ENCODE data around the gene ERLIN1. TPM values are rescaled to one million over a fixed set of nuclear protein-coding genes. Genes with fewer than 3 reads are reported as not detected.

The ERLIN1 gene
- total RNA-seq, 3 donors from 2014 or later: 33.4 to 57.9 (median 48.3) TPM

DNA sequence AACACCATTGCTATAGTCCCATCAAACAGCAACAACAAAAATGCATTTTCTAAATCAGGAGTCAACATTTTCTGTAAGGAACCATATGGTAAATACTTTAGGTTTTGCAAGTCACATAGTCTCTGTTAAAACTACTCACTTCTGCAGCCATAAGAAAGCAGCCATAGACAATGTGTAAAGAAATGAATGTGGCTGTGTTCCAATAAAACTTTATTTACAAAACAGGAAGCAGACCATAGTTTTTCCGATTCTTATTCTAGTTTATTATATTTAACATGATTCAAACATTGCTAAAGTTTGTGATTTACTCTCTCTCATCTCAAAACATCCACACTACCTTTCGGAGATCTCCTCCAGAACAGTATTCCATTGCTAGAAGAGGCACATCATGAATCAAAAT lies 36.7 kb upstream of the ERLIN1 start:
- Histone ChIP-seq H3K9me3 (no peaks in the 10 kb centered on the region), H3K4me1 (ENCODE audit: low read depth) (no peaks in the 10 kb centered on the region), H3K36me3 (ENCODE audit: low read depth) (no peaks in the 10 kb centered on the region), H3K4me3 (no peak overlapping the region)
- intact Hi-C loops (cut with DNase I, micrococcal nuclease): no loop called here
- TF ChIP-seq, protein P1, sequence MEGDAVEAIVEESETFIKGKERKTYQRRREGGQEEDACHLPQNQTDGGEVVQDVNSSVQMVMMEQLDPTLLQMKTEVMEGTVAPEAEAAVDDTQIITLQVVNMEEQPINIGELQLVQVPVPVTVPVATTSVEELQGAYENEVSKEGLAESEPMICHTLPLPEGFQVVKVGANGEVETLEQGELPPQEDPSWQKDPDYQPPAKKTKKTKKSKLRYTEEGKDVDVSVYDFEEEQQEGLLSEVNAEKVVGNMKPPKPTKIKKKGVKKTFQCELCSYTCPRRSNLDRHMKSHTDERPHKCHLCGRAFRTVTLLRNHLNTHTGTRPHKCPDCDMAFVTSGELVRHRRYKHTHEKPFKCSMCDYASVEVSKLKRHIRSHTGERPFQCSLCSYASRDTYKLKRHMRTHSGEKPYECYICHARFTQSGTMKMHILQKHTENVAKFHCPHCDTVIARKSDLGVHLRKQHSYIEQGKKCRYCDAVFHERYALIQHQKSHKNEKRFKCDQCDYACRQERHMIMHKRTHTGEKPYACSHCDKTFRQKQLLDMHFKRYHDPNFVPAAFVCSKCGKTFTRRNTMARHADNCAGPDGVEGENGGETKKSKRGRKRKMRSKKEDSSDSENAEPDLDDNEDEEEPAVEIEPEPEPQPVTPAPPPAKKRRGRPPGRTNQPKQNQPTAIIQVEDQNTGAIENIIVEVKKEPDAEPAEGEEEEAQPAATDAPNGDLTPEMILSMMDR (IDR thresholded peaks at IDR 0.05): no peak
- no peak for DNase-seq
- ATAC-seq: no peak

DNA sequence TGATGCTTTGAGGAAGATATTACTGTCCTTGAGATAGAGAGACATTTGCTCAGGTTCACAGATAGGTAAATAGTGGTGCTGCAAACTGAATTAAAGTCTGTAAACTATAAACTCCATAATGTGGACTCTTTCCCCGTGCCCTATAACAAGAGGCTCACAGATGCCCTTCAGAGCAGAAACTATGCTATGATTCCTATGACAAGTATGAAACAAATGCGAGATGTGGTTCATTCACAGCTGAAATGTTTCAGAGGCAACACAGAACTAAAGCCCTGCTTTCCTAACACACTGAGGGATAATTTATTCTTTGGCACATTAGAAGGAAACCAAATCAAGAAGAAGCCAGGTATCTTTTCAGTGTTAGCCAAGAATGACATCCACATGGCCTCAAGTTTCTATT lies 30.2 kb upstream of the ERLIN1 start:
- H3K4me1 ChIP-seq (ENCODE audit: low read depth): no peaks in the 10 kb centered on the region

DNA sequence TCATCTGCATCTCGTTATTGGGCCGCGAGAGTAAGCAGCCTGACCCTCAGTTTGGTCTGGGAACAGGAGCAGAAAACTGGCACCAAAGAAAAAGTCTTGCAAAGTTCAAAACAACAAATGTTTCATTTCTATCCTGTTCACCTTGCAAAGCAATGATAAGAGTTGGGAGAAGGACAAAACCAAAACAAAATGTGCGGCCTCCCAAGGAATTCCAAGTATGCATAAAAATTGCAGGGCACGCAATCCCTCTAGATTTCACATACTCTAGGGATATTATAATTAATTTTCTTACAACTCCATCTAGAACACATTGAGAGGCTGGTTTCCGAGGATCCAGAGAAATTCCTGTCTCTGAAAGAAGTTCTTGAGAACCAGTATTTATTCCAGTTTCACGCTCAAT lies 23.5 kb upstream of the ERLIN1 start:
- TF ChIP-seq, protein P1 (IDR thresholded peaks at IDR 0.05): no peak
- intact Hi-C loops (cut with DNase I, micrococcal nuclease): no loop called here
- H3K4me3 ChIP-seq: no peak overlapping the region
- H3K4me1 ChIP-seq (ENCODE audit: low read depth): no peaks in the 10 kb centered on the region
- no peaks in the 10 kb centered on the region for H3K36me3 ChIP-seq (ENCODE audit: low read depth)
- no peak for ATAC-seq
- H3K9me3 ChIP-seq: no peaks in the 10 kb centered on the region
- no peak for DNase-seq

More for the DNA sequence above, 30.2 kb upstream of the ERLIN1 start:
- H3K4me3 ChIP-seq: no peak overlapping the region
- no peaks in the 10 kb centered on the region for H3K36me3 ChIP-seq (ENCODE audit: low read depth)
- no peak for DNase-seq
- no peaks in the 10 kb centered on the region for H3K9me3 ChIP-seq
- intact Hi-C loops (cut with DNase I, micrococcal nuclease): no loop called here
- TF ChIP-seq, protein P1 (IDR thresholded peaks at IDR 0.05): no peak
- ATAC-seq: no peak

DNA sequence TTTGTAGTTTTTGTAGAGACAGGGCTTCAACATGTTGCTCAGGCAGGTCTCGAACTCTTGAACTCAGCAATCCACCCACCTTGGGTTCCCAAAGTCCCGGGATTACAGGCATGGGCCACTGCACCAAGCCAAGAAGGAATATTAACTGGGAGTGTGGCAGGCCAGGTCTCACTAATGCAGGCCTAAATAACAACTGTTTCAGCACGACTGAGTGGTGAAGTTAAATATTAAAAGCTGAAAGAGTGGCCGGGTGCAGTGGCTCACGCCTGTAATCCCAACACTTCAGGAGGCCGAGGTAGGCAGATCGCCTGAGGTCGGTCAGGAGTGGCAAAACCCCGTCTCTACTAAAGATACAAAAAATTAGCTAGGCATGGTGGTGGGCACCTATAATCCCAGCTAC lies 22.4 kb upstream of the ERLIN1 start:
- intact Hi-C loops (cut with DNase I, micrococcal nuclease): no loop called here
- TF ChIP-seq, protein P1 (IDR thresholded peaks at IDR 0.05): no peak
- DNase-seq (no peak), ATAC-seq (no peak)
- H3K4me1 ChIP-seq (ENCODE audit: low read depth): no peaks in the 10 kb centered on the region
- no peaks in the 10 kb centered on the region for H3K36me3 ChIP-seq (ENCODE audit: low read depth)
- H3K9me3 ChIP-seq: no peaks in the 10 kb centered on the region
- H3K4me3 ChIP-seq: no peak overlapping the region

DNA sequence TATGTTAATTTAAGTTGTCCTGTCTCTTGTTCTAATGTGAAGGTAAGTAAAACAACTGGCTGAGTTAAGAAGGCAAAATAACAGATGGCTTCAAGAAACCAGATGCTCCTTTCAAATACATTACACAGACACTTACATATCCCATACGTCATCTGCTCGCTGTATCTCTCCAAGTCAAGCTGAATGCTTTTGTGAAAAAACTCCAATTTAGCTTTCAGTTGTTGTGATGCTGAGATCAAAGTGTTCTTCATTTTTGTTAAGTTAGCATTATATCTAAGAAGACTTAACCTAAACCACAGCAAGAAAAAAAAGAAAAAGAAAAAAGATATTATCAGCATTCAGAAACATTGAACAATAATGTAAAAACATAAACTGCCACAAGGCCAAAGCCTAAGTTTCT lies 18.5 kb upstream of the ERLIN1 start:
- H3K4me1 ChIP-seq (ENCODE audit: low read depth): no peaks in the 10 kb centered on the region
- no peak overlapping the region for H3K4me3 ChIP-seq
- ATAC-seq: no peak
- intact Hi-C loops (cut with DNase I, micrococcal nuclease): no loop called here
- no peak for DNase-seq
- TF ChIP-seq, protein P1 (IDR thresholded peaks at IDR 0.05): no peak
- H3K9me3 ChIP-seq: no peaks in the 10 kb centered on the region
- H3K36me3 ChIP-seq (ENCODE audit: low read depth): no peaks in the 10 kb centered on the region

DNA sequence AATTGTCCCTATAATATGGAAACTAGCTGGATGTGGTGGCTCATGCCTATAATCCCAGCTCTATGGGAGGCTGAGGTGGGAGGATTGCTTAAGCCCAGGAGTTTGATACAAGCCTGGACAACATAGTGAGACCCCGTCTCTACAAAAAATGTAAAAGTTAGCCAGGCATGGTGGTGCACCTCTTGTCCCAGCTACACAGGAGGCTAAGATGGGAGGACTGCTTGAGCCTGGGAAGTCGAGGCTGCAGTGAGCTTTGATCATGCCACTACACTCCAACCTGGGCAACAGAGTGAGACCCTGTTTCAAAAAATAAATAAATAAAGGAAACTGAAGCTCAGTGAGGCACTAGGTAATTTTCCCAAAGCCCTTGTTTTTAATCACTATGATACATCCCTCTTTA lies 15.7 kb upstream of the ERLIN1 start:
- Histone ChIP-seq H3K9me3 (no peaks in the 10 kb centered on the region), H3K4me3 (no peak overlapping the region), H3K36me3 (ENCODE audit: low read depth) (no peaks in the 10 kb centered on the region), H3K4me1 (ENCODE audit: low read depth) (no peaks in the 10 kb centered on the region)
- TF ChIP-seq, protein P1 (IDR thresholded peaks at IDR 0.05): no peak
- DNase-seq: no peak
- ATAC-seq: no peak
- intact Hi-C loops (cut with DNase I, micrococcal nuclease): no loop called here

All from mucosa of descending colon (tissue), 3 donors.